WTC11 (cell line): Measurements from ENCODE around the gene LCN12.

Experiments used
- CREB1 ChIP-seq: sonication (generic); formaldehyde crosslinking; IDR thresholded peaks from 2 replicates; pipeline ENCODE4 v1.8.0; 2023; ENCODE audit warnings: mild to moderate bottlenecking, missing genetic modification reagents
- ZNF138 ChIP-seq: sonication (generic); formaldehyde crosslinking; conservative IDR thresholded peaks from 2 replicates; pipeline ENCODE4 v1.8.1; 2022; ENCODE audit warnings: mild to moderate bottlenecking, moderate library complexity, missing genetic modification reagents
- TF ChIP-seq, protein P1 (sequence below): fragments of 200-600 bp; IDR thresholded peaks from 2 replicates; pipeline ENCODE4 v1.8.0; 2022; ENCODE audit warnings: antibody characterized with exemption
- TF ChIP-seq, protein P2 (sequence below): sonication (generic); formaldehyde crosslinking; IDR thresholded peaks from 2 replicates; pipeline ENCODE4 v1.8.1; 2022; ENCODE audit warnings: mild to moderate bottlenecking, missing genetic modification reagents, moderate library complexity, borderline replicate concordance
- TF ChIP-seq, protein P3 (sequence below): sonication (generic); formaldehyde crosslinking; IDR thresholded peaks from 2 replicates; pipeline ENCODE4 v1.8.1; 2022; ENCODE audit warnings: low read depth, missing genetic modification reagents, borderline replicate concordance

DNA sequence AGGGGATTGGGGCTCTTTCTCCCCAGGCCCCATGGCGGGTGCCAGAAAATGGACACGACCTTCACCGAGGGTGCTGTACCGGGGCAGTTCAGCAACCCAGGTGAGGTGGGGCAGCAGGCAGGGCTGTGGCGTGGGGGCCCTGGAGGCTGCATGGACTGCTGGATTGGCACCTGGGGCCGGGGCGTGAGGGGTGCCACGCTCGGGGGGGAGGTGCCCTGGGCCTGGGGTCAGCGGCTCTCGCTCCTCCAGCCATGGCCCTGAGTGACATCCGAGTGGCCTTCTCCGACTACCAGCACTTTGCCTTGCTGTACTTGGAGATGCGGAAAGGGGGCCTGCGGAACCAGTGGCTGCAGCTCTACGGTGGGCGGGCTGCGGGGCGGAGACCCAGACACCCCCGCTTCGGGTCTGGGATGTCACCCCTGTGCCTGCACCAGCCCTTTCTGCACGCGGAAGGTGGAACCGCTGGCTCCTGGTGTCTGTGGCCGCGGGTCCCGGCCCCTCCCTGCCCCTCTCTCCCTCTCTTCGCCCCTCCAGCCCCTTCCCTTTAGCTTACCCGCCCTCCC lies 32.5 kb downstream of the LCN12 start:
- TF ChIP-seq, protein P1, sequence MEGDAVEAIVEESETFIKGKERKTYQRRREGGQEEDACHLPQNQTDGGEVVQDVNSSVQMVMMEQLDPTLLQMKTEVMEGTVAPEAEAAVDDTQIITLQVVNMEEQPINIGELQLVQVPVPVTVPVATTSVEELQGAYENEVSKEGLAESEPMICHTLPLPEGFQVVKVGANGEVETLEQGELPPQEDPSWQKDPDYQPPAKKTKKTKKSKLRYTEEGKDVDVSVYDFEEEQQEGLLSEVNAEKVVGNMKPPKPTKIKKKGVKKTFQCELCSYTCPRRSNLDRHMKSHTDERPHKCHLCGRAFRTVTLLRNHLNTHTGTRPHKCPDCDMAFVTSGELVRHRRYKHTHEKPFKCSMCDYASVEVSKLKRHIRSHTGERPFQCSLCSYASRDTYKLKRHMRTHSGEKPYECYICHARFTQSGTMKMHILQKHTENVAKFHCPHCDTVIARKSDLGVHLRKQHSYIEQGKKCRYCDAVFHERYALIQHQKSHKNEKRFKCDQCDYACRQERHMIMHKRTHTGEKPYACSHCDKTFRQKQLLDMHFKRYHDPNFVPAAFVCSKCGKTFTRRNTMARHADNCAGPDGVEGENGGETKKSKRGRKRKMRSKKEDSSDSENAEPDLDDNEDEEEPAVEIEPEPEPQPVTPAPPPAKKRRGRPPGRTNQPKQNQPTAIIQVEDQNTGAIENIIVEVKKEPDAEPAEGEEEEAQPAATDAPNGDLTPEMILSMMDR: no peak
- TF ChIP-seq CREB1 (CRISPR knock-in tag) (no peak), ZNF138 (no peak)
- TF ChIP-seq, protein P2, sequence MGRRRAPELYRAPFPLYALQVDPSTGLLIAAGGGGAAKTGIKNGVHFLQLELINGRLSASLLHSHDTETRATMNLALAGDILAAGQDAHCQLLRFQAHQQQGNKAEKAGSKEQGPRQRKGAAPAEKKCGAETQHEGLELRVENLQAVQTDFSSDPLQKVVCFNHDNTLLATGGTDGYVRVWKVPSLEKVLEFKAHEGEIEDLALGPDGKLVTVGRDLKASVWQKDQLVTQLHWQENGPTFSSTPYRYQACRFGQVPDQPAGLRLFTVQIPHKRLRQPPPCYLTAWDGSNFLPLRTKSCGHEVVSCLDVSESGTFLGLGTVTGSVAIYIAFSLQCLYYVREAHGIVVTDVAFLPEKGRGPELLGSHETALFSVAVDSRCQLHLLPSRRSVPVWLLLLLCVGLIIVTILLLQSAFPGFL (CRISPR knock-in tag): no peak
- TF ChIP-seq, protein P3, sequence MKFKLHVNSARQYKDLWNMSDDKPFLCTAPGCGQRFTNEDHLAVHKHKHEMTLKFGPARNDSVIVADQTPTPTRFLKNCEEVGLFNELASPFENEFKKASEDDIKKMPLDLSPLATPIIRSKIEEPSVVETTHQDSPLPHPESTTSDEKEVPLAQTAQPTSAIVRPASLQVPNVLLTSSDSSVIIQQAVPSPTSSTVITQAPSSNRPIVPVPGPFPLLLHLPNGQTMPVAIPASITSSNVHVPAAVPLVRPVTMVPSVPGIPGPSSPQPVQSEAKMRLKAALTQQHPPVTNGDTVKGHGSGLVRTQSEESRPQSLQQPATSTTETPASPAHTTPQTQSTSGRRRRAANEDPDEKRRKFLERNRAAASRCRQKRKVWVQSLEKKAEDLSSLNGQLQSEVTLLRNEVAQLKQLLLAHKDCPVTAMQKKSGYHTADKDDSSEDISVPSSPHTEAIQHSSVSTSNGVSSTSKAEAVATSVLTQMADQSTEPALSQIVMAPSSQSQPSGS: no peak
